OCI-LY7 (cell line): Measurements from ENCODE around the gene CYP11A1.

Experiments used
- CTCF ChIP-seq: fragments of 200-600 bp; sonication (generic); conservative IDR thresholded peaks from 2 replicates; pipeline ENCODE4 v1.5.1; 2014; ENCODE audit warnings: mild to moderate bottlenecking, antibody characterized with exemption, low read length, moderate library complexity, mixed read lengths
- EZH2phosphoT487 ChIP-seq: fragments of 200-600 bp; sonication (generic); IDR thresholded peaks from 2 replicates; pipeline ENCODE4 v1.6.1; 2018; ENCODE audit warnings: low read depth, borderline replicate concordance, mild to moderate bottlenecking, mixed run types, antibody characterized with exemption, low read length, moderate library complexity, mixed read lengths

GRCh38 chr15:74294010-74294409, 73.4 kb downstream of the CYP11A1 start:
- TF ChIP-seq EZH2phosphoT487 (no peak), CTCF (no peak)
